Small intestine (tissue), 7 donors: ENCODE data around the gene CHRD. TPM values are rescaled to one million over a fixed set of nuclear protein-coding genes. Genes with fewer than 3 reads are reported as not detected.
"Not testable (repeated sequence)": the region's sequence is repeated elsewhere in the genome, so short reads cannot be mapped to it uniquely, and the experiment has no call there.

ENCODE experiments used
- DNase-seq, 2 donors: peaks; one replicate each; pipeline versions ENCODE4 v3.0.0 to v3.0.0-alpha.2; 2013
- FAIRE-seq: peaks from 2 replicates; lab custom pipeline; 2012; peaks lifted over from hg19 to GRCh38; lab: Jason Lieb, UNC
- H3K27ac ChIP-seq, 3 donors: one replicate each; pipeline ENCODE4 v1.5.1; 2013; ENCODE audit warnings: low read length in 2 of 3, mild to moderate bottlenecking in 2 of 3, control low read depth in 1 of 3, inconsistent platforms in 1 of 3, low read depth in 1 of 3, moderate library complexity in 1 of 3
- H3K27me3 ChIP-seq, 3 donors: one replicate each; pipeline ENCODE4 v1.6.1; 2013; ENCODE audit warnings: low read length in 3 of 3, inconsistent platforms in 1 of 3; ENCODE audit not compliant: control insufficient read depth in 3 of 3, insufficient read depth in 3 of 3
- H3K36me3 ChIP-seq, 3 donors: one replicate each; pipeline ENCODE4 v1.6.1; 2013; ENCODE audit warnings: low read length in 3 of 3, inconsistent platforms in 1 of 3, low read depth in 1 of 3, mild to moderate bottlenecking in 1 of 3, moderate library complexity in 1 of 3; ENCODE audit not compliant: control insufficient read depth in 3 of 3, insufficient read depth in 2 of 3
- H3K4me1 ChIP-seq, 3 donors: one replicate each; pipeline ENCODE4 v1.6.1; 2013; ENCODE audit warnings: low read length in 2 of 3, inconsistent platforms in 1 of 3, low read depth in 1 of 3, mild to moderate bottlenecking in 1 of 3, moderate library complexity in 1 of 3; ENCODE audit not compliant: control insufficient read depth in 3 of 3, insufficient read depth in 2 of 3
- H3K4me3 ChIP-seq, 3 donors: one replicate each; pipeline ENCODE4 v1.5.1; 2013; ENCODE audit warnings: low read length in 3 of 3, control low read depth in 1 of 3, inconsistent platforms in 1 of 3, low read depth in 1 of 3, mild to moderate bottlenecking in 1 of 3, moderate library complexity in 1 of 3
- H3K9me3 ChIP-seq, 2 donors: one replicate each; pipeline ENCODE4 v1.6.1; 2013; ENCODE audit warnings: low read depth in 1 of 2, low read length in 1 of 2; ENCODE audit not compliant: control insufficient read depth in 2 of 2, insufficient read depth in 1 of 2
- WGBS, 3 donors: extraction: QIAGEN DNeasy Blood & Tissue Kit; methylation state at CpG; one replicate each; pipeline ENCODE4 v1.1.7; 2013; 5-methylcytosine and 5-hydroxymethylcytosine counted together
- polyA plus RNA-seq, 4 donors: library from polyadenylated mRNA; stranded (reverse) in 3 of 4; unstranded in 1 of 4; fragments of 200-250 nt in 3 of 4; fragments of 120-200 nt in 1 of 4; gene quantifications; one replicate each; pipeline versions ENCODE4 v1.2.1 to v1.2.3, GENCODE V29; 2013
- donor health status: healthy with polysubstance abuse.
- donor health status: control.
- donor health status: control.
- donor health status: Bipolar disorder and iron deficiency.
- donor health status: healthy.

The CHRD gene
- polyA plus RNA-seq, 4 donors: 0.27 to 3.8 (median 3.4) TPM; not detected in 1

DNA sequence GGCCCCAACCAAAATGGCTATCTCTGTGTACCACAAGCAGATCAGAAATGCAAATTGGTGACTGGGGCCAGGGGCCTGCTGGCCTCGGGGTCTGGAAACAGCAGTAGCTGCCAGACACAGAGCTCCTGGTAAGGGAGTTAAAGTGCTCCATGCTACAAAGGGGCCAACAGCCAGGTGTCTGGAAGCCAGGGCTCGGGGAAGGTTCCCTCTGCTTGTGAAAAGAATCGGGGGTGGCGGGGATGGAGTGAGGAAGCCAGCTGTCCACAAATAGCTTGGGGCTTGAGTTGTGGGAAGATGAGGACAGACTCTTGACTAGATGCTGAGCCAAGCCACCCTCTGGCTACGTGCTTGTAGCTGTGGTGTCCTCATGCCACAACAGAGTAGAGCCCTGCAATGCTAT lies 39.3 kb downstream of the CHRD start:
- peaks cover 0 to 2% of the 10 kb centered on the region in 2 donors for H3K9me3 ChIP-seq
- H3K27me3 ChIP-seq: no peaks in the 10 kb centered on the region
- no peak overlapping the region for H3K4me3 ChIP-seq
- WGBS, 3 donors: 68 to 82% (median 72%) methylated on average over 5 of the region's 5 CpGs
- DNase-seq (no peak), FAIRE-seq (no peak)
- peaks cover 0 to 5% (median 0%) of the 10 kb centered on the region in 3 donors for H3K4me1 ChIP-seq
- H3K36me3 ChIP-seq: no peaks in the 10 kb centered on the region
- H3K27ac ChIP-seq: no peak overlapping the region

- FAIRE-seq (no peak), DNase-seq (no peak)
- WGBS, 3 donors: 69 to 85% (median 83%) methylated on average over 3 of the region's 3 CpGs
- no peaks in the 10 kb centered on the region for H3K4me1 ChIP-seq
- H3K9me3 ChIP-seq: peaks cover 0 to 2% of the 10 kb centered on the region in 2 donors
- no peak overlapping the region for H3K27ac ChIP-seq
- peaks cover 0 to 6% (median 0%) of the 10 kb centered on the region in 3 donors for H3K27me3 ChIP-seq
- no peaks in the 10 kb centered on the region for H3K36me3 ChIP-seq
- no peak overlapping the region for H3K4me3 ChIP-seq
Observed at GRCh38 chr3:184423561-184423960, 43.7 kb downstream of the CHRD start.

- FAIRE-seq: no peak
- WGBS, 3 donors: 83 to 86% (median 86%) methylated on average over 12 of the region's 12 CpGs
- Histone ChIP-seq H3K9me3 (peaks cover 0 to 2% of the 10 kb centered on the region in 2 donors), H3K4me1 (no peaks in the 10 kb centered on the region), H3K27ac (no peak overlapping the region), H3K4me3 (no peak overlapping the region), H3K27me3 (peaks cover 0 to 8% (median 0%) of the 10 kb centered on the region in 3 donors), H3K36me3 (no peaks in the 10 kb centered on the region)
- DNase-seq: no peak
Observed at GRCh38 chr3:184426691-184427141, 46.9 kb downstream of the CHRD start.

- FAIRE-seq (no peak), DNase-seq (no peak)
- H3K4me3 ChIP-seq: no peak overlapping the region
- no peaks in the 10 kb centered on the region for H3K36me3 ChIP-seq
- no peaks in the 10 kb centered on the region for H3K9me3 ChIP-seq
- peaks cover 0 to 8% (median 0%) of the 10 kb centered on the region in 3 donors for H3K27me3 ChIP-seq
- WGBS, 3 donors: 68 to 77% (median 70%) methylated on average over 6 of the region's 6 CpGs
- no peak overlapping the region for H3K27ac ChIP-seq
- no peaks in the 10 kb centered on the region for H3K4me1 ChIP-seq
Observed at GRCh38 chr3:184428561-184429175, 48.8 kb downstream of the CHRD start.

GRCh38 chr3:184429786-184430185 lies 49.9 kb downstream of the CHRD start:
- Histone ChIP-seq H3K4me3 (no peak overlapping the region), H3K9me3 (no peaks in the 10 kb centered on the region), H3K36me3 (no peaks in the 10 kb centered on the region), H3K4me1 (no peaks in the 10 kb centered on the region), H3K27me3 (peaks cover 0 to 8% (median 0%) of the 10 kb centered on the region in 3 donors), H3K27ac (no peak overlapping the region)
- WGBS, 3 donors: 71 to 85% (median 83%) methylated on average over 4 of the region's 4 CpGs
- no peak for FAIRE-seq
- DNase-seq: no peak

DNA sequence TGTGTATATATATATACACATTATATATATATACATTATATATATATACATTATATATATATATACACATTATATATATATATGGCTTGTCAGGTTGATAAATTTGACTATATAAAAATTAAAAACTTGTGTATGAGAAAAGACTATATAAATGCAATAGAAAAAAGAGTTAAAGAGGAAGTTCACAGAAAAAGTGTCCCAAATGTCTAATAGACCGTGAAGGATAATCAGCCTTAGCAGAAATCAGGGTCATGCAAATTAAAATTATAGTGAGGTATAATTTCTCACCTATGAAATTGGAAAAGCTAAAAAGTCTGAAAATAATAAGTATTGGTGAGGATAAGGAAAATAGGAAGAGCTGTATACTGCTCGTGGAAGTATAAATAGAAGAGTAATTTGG lies 51.1 kb downstream of the CHRD start:
- no peaks in the 10 kb centered on the region for H3K9me3 ChIP-seq
- no peak overlapping the region for H3K4me3 ChIP-seq
- no peaks in the 10 kb centered on the region for H3K36me3 ChIP-seq
- WGBS, 3 donors: 81 to 87% (median 86%) methylated on average over 2 of the region's 2 CpGs
- no peak for DNase-seq
- H3K27me3 ChIP-seq: peaks cover 0 to 8% (median 0%) of the 10 kb centered on the region in 3 donors
- H3K4me1 ChIP-seq: no peaks in the 10 kb centered on the region
- no peak for FAIRE-seq
- no peak overlapping the region for H3K27ac ChIP-seq

DNA sequence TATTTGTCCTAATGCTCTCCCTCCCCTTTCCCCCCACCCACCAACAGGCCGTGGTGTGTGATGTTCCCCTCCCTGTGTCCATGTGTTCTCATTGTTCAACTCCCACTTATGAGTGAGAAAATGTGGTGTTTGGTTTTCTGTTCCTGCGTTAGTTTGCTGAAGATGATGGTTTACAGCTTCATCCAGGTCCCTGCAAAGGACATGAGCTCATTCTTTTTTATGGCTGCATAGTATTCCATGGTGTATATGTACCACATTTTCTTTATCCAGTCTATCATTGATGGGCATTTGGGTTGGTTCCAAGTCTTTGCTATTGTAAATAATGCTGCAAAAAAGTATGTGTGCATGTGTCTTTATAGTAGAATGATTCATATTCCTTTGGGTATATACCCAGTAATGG lies 53.3 kb downstream of the CHRD start:
- not testable (repeated sequence) for H3K4me3 ChIP-seq, H3K9me3 ChIP-seq, H3K27ac ChIP-seq, H3K4me1 ChIP-seq, DNase-seq, FAIRE-seq, H3K27me3 ChIP-seq, H3K36me3 ChIP-seq
- WGBS, 3 donors: 76 to 80% (median 77%) methylated on average over 2 of the region's 2 CpGs

- Histone ChIP-seq H3K4me1 (no peaks in the 10 kb centered on the region), H3K27ac (no peak overlapping the region), H3K36me3 (no peaks in the 10 kb centered on the region), H3K9me3 (no peaks in the 10 kb centered on the region), H3K27me3 (peaks cover 0 to 6% (median 0%) of the 10 kb centered on the region in 3 donors), H3K4me3 (no peak overlapping the region)
- DNase-seq (no peak), FAIRE-seq (no peak)
- WGBS, 3 donors: 58 to 75% (median 71%) methylated on average over 7 of the region's 7 CpGs
Observed at GRCh38 chr3:184439096-184439495, 59.2 kb downstream of the CHRD start.
